ENCODE data around the gene SAMHD1. TPM values are rescaled to one million over a fixed set of nuclear protein-coding genes. Genes with fewer than 3 reads are reported as not detected.

SAMHD1 gene
- total RNA-seq, 2 experiments from 2014 or later = 50.4 to 57.7 TPM

- Mint-ChIP-seq H3K4me1 (ENCODE audit: low read depth) (peaks cover 15% of the 10 kb centered on the region), H3K27ac (no peak overlapping the region), H3K27me3 (no peaks in the 10 kb centered on the region), H3K36me3 (no peaks in the 10 kb centered on the region), H3K9me3 (peaks cover 4% of the 10 kb centered on the region), H3K4me3 (no peak overlapping the region)
- ChIA-PET POLR2A (no interaction called here), CTCF (interaction anchor here (1.3 to 2.1 kb wide), 3 partner anchors 9 to 47 kb away, joined by 4 to 5 read pairs (median 5); no protein-coding TSS in a partner anchor)
- DNase-seq = no peak
- intact Hi-C loops (cut with micrococcal nuclease) = no loop called here
Observed at GRCh38 chr20:36855241-36855657, 96.3 kb downstream of the SAMHD1 start.

DNA sequence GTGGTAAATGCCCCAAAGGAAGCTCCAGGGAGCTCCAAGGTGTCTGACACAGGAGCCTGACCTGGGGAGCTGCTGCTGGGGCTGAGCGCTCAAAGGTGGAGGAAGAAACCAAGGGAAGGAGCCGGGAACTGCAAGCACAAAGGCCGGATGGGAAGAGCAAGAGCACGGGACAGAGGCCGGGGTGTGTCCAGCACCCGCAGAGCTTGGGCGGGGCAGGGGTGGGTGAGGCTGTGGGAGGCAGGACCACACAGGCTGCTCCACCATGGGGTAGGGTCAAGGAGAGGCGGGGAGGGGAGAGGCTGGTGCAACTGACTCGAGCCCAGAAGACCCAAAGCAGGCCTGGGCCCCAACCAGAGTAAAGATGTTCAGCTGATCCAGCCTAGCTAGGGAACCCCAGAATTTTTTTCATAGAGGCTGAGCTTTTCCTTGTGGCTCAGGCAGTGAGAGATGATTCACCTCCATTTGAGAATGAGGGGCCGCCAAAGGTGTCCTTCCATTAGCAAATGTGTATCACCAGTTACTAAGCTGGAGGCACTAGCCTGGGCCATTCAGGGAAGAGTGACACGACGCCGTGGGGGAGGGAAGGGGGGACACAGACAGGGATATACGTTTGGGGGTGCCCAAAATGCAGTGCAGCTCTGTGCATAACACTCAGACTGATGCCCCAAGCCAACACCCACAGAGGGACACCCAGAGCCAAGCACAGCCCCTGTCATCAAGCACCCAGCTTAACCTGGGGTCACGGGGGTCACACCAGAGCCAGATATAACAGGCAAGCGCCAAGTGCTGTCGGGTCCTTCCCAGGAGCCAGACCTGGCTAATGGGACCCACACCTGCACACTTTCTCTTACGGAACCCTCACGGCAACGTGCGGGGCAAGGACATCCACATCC lies 96.9 kb downstream of the SAMHD1 start:
- no peak for DNase-seq
- H3K9me3 Mint-ChIP-seq = peaks cover 4% of the 10 kb centered on the region
- H3K4me3 Mint-ChIP-seq = no peak overlapping the region
- no peaks in the 10 kb centered on the region for H3K27me3 Mint-ChIP-seq
- intact Hi-C loops (cut with micrococcal nuclease) = no loop called here
- CTCF ChIA-PET = interaction anchor here (1.3 to 2.1 kb wide), 3 partner anchors 10 to 46 kb away, joined by 4 to 5 read pairs (median 5); no protein-coding TSS in a partner anchor
- H3K4me1 Mint-ChIP-seq (ENCODE audit: low read depth) = peaks cover 15% of the 10 kb centered on the region
- no peaks in the 10 kb centered on the region for H3K36me3 Mint-ChIP-seq
- no peak overlapping the region for H3K27ac Mint-ChIP-seq
- POLR2A ChIA-PET = no interaction called here

- intact Hi-C loops (cut with micrococcal nuclease) = no loop called here
- no peak overlapping the region for H3K27ac Mint-ChIP-seq
- H3K4me1 Mint-ChIP-seq (ENCODE audit: low read depth) = peaks cover 13% of the 10 kb centered on the region
- ChIA-PET CTCF (interaction anchor here (1.5 kb wide), 1 partner anchor 43 kb away, joined by 4 read pairs; no protein-coding TSS in a partner anchor), POLR2A (no interaction called here)
- H3K4me3 Mint-ChIP-seq = no peak overlapping the region
- H3K9me3 Mint-ChIP-seq = peaks cover 4% of the 10 kb centered on the region
- no peaks in the 10 kb centered on the region for H3K36me3 Mint-ChIP-seq
- DNase-seq = no peak
- H3K27me3 Mint-ChIP-seq = no peaks in the 10 kb centered on the region
Observed at GRCh38 chr20:36852187-36852586, 99.3 kb downstream of the SAMHD1 start.

DNA sequence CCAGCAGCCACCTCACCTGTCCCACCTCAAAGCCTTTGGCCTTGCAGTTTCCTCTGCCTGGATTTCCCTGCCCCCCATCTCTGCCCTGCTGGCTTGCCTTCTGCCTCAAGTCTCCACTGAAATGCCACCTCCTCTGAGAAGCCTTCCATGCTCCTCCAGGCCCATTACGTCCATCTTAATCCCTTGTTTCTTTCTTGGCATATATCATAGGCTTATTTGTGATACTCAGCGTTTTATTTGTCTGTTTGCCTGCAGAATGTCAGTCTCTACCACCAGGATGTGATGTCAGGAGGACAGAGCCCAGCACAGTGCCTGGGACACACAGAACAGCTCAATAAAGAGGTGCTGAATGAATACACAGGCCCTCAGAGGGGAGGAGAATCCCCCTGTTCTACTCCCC lies 100.0 kb downstream of the SAMHD1 start:
- intact Hi-C loops (cut with micrococcal nuclease) = no loop called here
- peaks cover 7% of the 10 kb centered on the region for H3K4me1 Mint-ChIP-seq (ENCODE audit: low read depth)
- peaks cover 4% of the 10 kb centered on the region for H3K9me3 Mint-ChIP-seq
- H3K27ac Mint-ChIP-seq = no peak overlapping the region
- ChIA-PET CTCF (no interaction called here), POLR2A (no interaction called here)
- no peak overlapping the region for H3K4me3 Mint-ChIP-seq
- no peaks in the 10 kb centered on the region for H3K36me3 Mint-ChIP-seq
- no peaks in the 10 kb centered on the region for H3K27me3 Mint-ChIP-seq
- no peak for DNase-seq

- H3K27ac Mint-ChIP-seq = no peak overlapping the region
- H3K27me3 Mint-ChIP-seq = no peaks in the 10 kb centered on the region
- CTCF ChIA-PET = no interaction called here
- intact Hi-C loops (cut with micrococcal nuclease) = no loop called here
- POLR2A ChIA-PET = no interaction called here
- peaks cover 4% of the 10 kb centered on the region for H3K9me3 Mint-ChIP-seq
- H3K4me3 Mint-ChIP-seq = no peak overlapping the region
- H3K36me3 Mint-ChIP-seq = no peaks in the 10 kb centered on the region
- DNase-seq = no peak
- H3K4me1 Mint-ChIP-seq (ENCODE audit: low read depth) = no peaks in the 10 kb centered on the region
Observed at GRCh38 chr20:36850759-36851158, 100.7 kb downstream of the SAMHD1 start.

DNA sequence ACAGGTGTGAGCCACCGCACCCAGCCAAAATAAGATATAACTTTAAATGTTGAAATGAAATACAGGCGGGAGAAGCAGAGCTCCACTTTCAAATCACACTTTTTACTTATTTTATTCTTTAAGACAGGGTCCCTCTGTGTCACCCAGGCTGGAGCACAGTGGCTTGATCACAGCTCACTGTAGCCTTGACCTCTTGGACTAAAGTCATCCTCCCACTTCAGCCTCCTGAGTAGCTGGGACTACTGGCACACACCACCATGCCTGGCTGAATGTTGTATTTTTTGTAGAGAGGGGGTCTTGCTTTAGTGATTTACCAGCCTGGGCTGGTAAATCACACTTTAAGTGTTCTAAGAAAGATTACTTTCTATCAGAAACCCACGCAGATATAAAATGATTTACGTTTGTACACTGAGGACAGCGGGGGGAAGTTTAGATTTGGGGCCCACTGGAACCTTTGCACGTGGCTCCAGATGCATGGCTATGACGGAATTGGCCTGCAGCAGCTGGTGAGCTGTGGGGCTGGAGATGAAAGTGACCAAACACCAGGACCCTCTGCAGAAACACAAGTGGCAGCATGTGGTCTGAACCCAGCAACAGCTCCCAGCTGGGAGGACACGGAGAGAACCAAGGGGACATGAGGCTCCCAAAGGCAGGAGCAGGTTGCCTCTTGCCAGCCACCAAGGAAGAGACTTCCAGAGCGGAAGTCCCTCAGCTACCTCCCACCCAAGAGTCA lies 102.0 kb downstream of the SAMHD1 start:
- ChIA-PET POLR2A (no interaction called here), CTCF (no interaction called here)
- Mint-ChIP-seq H3K4me1 (ENCODE audit: low read depth) (no peaks in the 10 kb centered on the region), H3K27me3 (no peaks in the 10 kb centered on the region), H3K4me3 (no peak overlapping the region), H3K27ac (no peak overlapping the region), H3K9me3 (peaks cover 4% of the 10 kb centered on the region), H3K36me3 (no peaks in the 10 kb centered on the region)
- DNase-seq = no peak
- intact Hi-C loops (cut with micrococcal nuclease) = no loop called here

- H3K4me3 Mint-ChIP-seq = no peak overlapping the region
Observed at GRCh38 chr20:36848677-36849076, 102.8 kb downstream of the SAMHD1 start.

GRCh38 chr20:36848078-36848660 lies 103.3 kb downstream of the SAMHD1 start:
- no peak overlapping the region for H3K27ac Mint-ChIP-seq
- intact Hi-C loops (cut with micrococcal nuclease) = no loop called here
- no peak overlapping the region for H3K4me3 Mint-ChIP-seq
- peaks cover 5% of the 10 kb centered on the region for H3K4me1 Mint-ChIP-seq (ENCODE audit: low read depth)
- no peaks in the 10 kb centered on the region for H3K27me3 Mint-ChIP-seq
- peaks cover 4% of the 10 kb centered on the region for H3K9me3 Mint-ChIP-seq
- DNase-seq = no peak
- no peaks in the 10 kb centered on the region for H3K36me3 Mint-ChIP-seq
- CTCF ChIA-PET = interaction anchor here (0.5 kb wide), 1 partner anchor 35 kb away, joined by 3 read pairs; no protein-coding TSS in a partner anchor
- POLR2A ChIA-PET = no interaction called here

More at GRCh38 chr20:36848677-36849076, 102.8 kb downstream of the SAMHD1 start:
- intact Hi-C loops (cut with micrococcal nuclease) = no loop called here
- Mint-ChIP-seq H3K27me3 (no peaks in the 10 kb centered on the region), H3K27ac (no peak overlapping the region), H3K36me3 (no peaks in the 10 kb centered on the region), H3K9me3 (peaks cover 4% of the 10 kb centered on the region), H3K4me1 (ENCODE audit: low read depth) (peaks cover under 1% of the 10 kb centered on the region)
- POLR2A ChIA-PET = no interaction called here
- DNase-seq = no peak
- CTCF ChIA-PET = interaction anchor here (0.5 kb wide), 1 partner anchor 35 kb away, joined by 3 read pairs; no protein-coding TSS in a partner anchor

DNA sequence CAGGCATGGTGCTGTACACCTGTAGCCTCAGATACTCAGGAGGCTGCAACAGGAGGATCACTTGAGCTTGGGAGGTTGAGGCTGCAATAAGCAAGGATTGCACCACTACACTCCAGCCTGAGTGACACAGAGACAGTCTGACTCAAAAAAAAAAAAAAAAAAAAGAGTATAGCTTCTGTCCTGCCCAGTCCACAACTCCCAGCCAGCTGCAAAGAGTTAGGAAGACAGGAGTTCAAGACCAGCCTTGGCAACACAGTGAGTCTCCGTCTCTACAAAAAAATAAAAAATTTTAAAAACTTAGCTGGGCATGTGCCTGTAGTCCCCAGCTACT lies 103.8 kb downstream of the SAMHD1 start:
- H3K4me3 Mint-ChIP-seq = no peak overlapping the region
- no peak overlapping the region for H3K27ac Mint-ChIP-seq
- H3K9me3 Mint-ChIP-seq = peaks cover 4% of the 10 kb centered on the region
- POLR2A ChIA-PET = no interaction called here
- intact Hi-C loops (cut with micrococcal nuclease) = no loop called here
- H3K4me1 Mint-ChIP-seq (ENCODE audit: low read depth) = peaks cover 7% of the 10 kb centered on the region
- DNase-seq = no peak
- no peaks in the 10 kb centered on the region for H3K27me3 Mint-ChIP-seq
- CTCF ChIA-PET = no interaction called here
- H3K36me3 Mint-ChIP-seq = no peaks in the 10 kb centered on the region

GRCh38 chr20:36847009-36847709 lies 104.3 kb downstream of the SAMHD1 start:
- ChIA-PET CTCF (interaction anchor here (0.8 kb wide), 1 partner anchor 13 kb away, joined by 3 read pairs; no protein-coding TSS in a partner anchor), POLR2A (no interaction called here)
- DNase-seq = no peak
- Mint-ChIP-seq H3K27ac (no peak overlapping the region), H3K36me3 (no peaks in the 10 kb centered on the region), H3K4me1 (ENCODE audit: low read depth) (peaks cover 7% of the 10 kb centered on the region), H3K9me3 (peaks cover 4% of the 10 kb centered on the region), H3K27me3 (no peaks in the 10 kb centered on the region), H3K4me3 (no peak overlapping the region)
- intact Hi-C loops (cut with micrococcal nuclease) = no loop called here

- Mint-ChIP-seq H3K36me3 (no peaks in the 10 kb centered on the region), H3K4me3 (no peak overlapping the region), H3K9me3 (no peaks in the 10 kb centered on the region), H3K27me3 (no peaks in the 10 kb centered on the region), H3K4me1 (ENCODE audit: low read depth) (peaks cover 12% of the 10 kb centered on the region), H3K27ac (no peak overlapping the region)
- intact Hi-C loops (cut with micrococcal nuclease) = no loop called here
- DNase-seq = no peak
- ChIA-PET POLR2A (no interaction called here), CTCF (interaction anchor here (0.5 kb wide), 1 partner anchor 188 kb away, joined by 3 read pairs; no protein-coding TSS in a partner anchor)
Observed at GRCh38 chr20:36845288-36845971, 106.1 kb downstream of the SAMHD1 start.
